ENCODE results near the gene KIF18B. TPM values are rescaled to one million over a fixed set of nuclear protein-coding genes. Genes with fewer than 3 reads are reported as not detected.

Gene KIF18B
- total and polyA plus RNA-seq, 8 donors: 0.05 to 0.53 (median 0.14) TPM; not detected in 1

- 67 to 74% methylated on average over 9 of the region's 9 CpGs for WGBS, 2 donors
- DNase-seq: no peak
Observed at GRCh38 chr17:44905006-44906000, 42.3 kb downstream of the KIF18B start.

GRCh38 chr17:44904001-44904984, 43.3 kb downstream of the KIF18B start:
- H3K27ac ChIP-seq: no peak overlapping the region
- DNase-seq (peak in 1 of 6 donors; percentile 51), FAIRE-seq (no peak), ATAC-seq (no peak)
- H3K36me3 ChIP-seq: no peaks in the 10 kb centered on the region
- H3K27me3 ChIP-seq: no peaks in the 10 kb centered on the region
- intact Hi-C loops (cut with DNase I): no loop called here
- no peaks in the 10 kb centered on the region for H3K9me3 ChIP-seq
- 84 to 87% methylated on average over 35 of the region's 35 CpGs for WGBS, 2 donors
- TF ChIP-seq CTCF (IDR thresholded peaks at IDR 0.05): no peak
- H3K4me3 ChIP-seq: no peak overlapping the region
- H3K4me1 ChIP-seq: peaks cover 0 to 4% (median 0%) of the 10 kb centered on the region in 3 donors

More at GRCh38 chr17:44905006-44906000, 42.3 kb downstream of the KIF18B start:
- no peak for FAIRE-seq
- TF ChIP-seq CTCF (IDR thresholded peaks at IDR 0.05): no peak
- Histone ChIP-seq H3K9me3 (no peaks in the 10 kb centered on the region), H3K27ac (no peak overlapping the region), H3K4me3 (no peak overlapping the region), H3K36me3 (no peaks in the 10 kb centered on the region), H3K27me3 (no peaks in the 10 kb centered on the region), H3K4me1 (no peaks in the 10 kb centered on the region)
- intact Hi-C loops (cut with DNase I): no loop called here
- ATAC-seq: no peak

GRCh38 chr17:44903012-44903685, 44.4 kb downstream of the KIF18B start:
- intact Hi-C loops (cut with DNase I): no loop called here
- Histone ChIP-seq H3K36me3 (no peaks in the 10 kb centered on the region), H3K27ac (no peak overlapping the region), H3K4me3 (no peak overlapping the region), H3K4me1 (peaks cover 0 to 9% (median 3%) of the 10 kb centered on the region in 3 donors), H3K27me3 (no peaks in the 10 kb centered on the region), H3K9me3 (no peaks in the 10 kb centered on the region)
- ATAC-seq: no peak
- TF ChIP-seq CTCF (IDR thresholded peaks at IDR 0.05): no peak
- 62 to 66% methylated on average over 8 of the region's 8 CpGs for WGBS, 2 donors
- no peak for FAIRE-seq
- no peak for DNase-seq

- no peak for FAIRE-seq
- intact Hi-C loops (cut with DNase I): no loop called here
- 80 to 87% methylated on average over 17 of the region's 17 CpGs for WGBS, 2 donors
- Histone ChIP-seq H3K4me1 (peaks cover 0 to 17% (median 5%) of the 10 kb centered on the region in 3 donors), H3K27ac (no peak overlapping the region), H3K4me3 (no peak overlapping the region), H3K36me3 (no peaks in the 10 kb centered on the region), H3K27me3 (no peaks in the 10 kb centered on the region), H3K9me3 (no peaks in the 10 kb centered on the region)
- DNase-seq: peak in 1 of 6 donors; percentile 56
- no peak for TF ChIP-seq CTCF (IDR thresholded peaks at IDR 0.05)
- ATAC-seq: no peak
Observed at GRCh38 chr17:44902135-44902760, 45.3 kb downstream of the KIF18B start.

All from pancreas (tissue), 10 donors.